ENCODE measurements around the gene NEK2. TPM values are rescaled to one million over a fixed set of nuclear protein-coding genes. Genes with fewer than 3 reads are reported as not detected.
"Not testable (repeated sequence)": the region's sequence is repeated elsewhere in the genome, so short reads cannot be mapped to it uniquely, and the experiment has no call there.

NEK2 gene
- total RNA-seq, 2 donors from 2014 or later = 9.3 to 31.2 TPM

DNA sequence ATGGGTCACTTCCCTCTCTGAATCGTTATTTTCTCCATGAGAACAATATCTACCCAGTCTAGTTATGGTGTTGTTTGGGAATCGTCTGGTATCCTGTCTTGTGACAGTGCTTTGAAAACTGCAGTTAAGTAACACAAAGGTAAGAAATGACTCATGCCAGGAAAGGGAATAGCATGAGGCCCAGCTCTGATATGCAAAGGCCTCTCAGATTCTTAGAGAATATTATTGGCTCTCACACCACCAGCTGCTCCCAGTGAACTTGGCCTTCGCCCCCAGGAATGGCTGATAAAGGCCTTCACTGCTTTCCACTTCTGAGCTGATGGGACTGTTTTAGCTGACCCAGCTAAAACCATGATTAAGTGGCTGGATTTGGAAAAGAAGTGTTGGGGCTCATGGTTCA is 27.1 kb downstream of the NEK2 start:
- no peaks in the 10 kb centered on the region for H3K36me3 ChIP-seq
- H3K4me3 ChIP-seq = no peak overlapping the region
- DNase-seq = peak; percentile 60
- TF ChIP-seq, protein P1, sequence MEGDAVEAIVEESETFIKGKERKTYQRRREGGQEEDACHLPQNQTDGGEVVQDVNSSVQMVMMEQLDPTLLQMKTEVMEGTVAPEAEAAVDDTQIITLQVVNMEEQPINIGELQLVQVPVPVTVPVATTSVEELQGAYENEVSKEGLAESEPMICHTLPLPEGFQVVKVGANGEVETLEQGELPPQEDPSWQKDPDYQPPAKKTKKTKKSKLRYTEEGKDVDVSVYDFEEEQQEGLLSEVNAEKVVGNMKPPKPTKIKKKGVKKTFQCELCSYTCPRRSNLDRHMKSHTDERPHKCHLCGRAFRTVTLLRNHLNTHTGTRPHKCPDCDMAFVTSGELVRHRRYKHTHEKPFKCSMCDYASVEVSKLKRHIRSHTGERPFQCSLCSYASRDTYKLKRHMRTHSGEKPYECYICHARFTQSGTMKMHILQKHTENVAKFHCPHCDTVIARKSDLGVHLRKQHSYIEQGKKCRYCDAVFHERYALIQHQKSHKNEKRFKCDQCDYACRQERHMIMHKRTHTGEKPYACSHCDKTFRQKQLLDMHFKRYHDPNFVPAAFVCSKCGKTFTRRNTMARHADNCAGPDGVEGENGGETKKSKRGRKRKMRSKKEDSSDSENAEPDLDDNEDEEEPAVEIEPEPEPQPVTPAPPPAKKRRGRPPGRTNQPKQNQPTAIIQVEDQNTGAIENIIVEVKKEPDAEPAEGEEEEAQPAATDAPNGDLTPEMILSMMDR (IDR thresholded peaks at IDR 0.05) = no peak
- peak overlapping the region; percentile 55 for H3K27ac ChIP-seq
- H3K4me1 ChIP-seq = no peaks in the 10 kb centered on the region
- H3K9ac ChIP-seq (ENCODE audit: low read depth in 2 of 2, low read length in 2 of 2) = no peak overlapping the region
- intact Hi-C loops (cut with DNase I) = no loop called here
- H3K27me3 ChIP-seq = no peaks in the 10 kb centered on the region
- no peaks in the 10 kb centered on the region for H3K9me3 ChIP-seq

DNA sequence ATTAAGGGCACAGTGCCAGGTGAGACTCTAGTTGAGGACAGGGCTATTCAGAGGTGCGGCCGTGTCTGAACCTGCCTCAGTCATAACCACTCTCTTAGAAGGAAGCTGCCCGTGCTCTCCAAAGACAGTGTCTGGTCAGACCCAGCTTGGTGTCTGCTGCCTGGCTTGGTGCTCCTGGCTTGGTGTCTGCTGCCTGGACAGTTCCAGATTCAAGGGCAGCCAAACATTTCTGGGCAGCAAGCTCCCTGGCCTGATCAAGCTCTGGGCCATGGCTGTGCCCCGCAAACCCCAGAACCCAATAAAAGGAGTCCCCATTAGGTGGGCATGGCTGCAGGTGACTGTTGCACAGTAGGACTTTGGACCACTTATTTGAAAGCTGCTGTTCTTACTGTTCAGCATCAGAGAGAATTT is 27.7 kb downstream of the NEK2 start:
- H3K27ac ChIP-seq = peak overlapping the region; percentile 55
- DNase-seq = peak; percentile 45
- no peaks in the 10 kb centered on the region for H3K36me3 ChIP-seq
- H3K9me3 ChIP-seq = no peaks in the 10 kb centered on the region
- no peaks in the 10 kb centered on the region for H3K4me1 ChIP-seq
- no peak overlapping the region for H3K4me3 ChIP-seq
- intact Hi-C loops (cut with DNase I) = no loop called here
- H3K27me3 ChIP-seq = no peaks in the 10 kb centered on the region
- TF ChIP-seq, protein P1 (IDR thresholded peaks at IDR 0.05) = no peak
- H3K9ac ChIP-seq (ENCODE audit: low read depth in 2 of 2, low read length in 2 of 2) = no peak overlapping the region

DNA sequence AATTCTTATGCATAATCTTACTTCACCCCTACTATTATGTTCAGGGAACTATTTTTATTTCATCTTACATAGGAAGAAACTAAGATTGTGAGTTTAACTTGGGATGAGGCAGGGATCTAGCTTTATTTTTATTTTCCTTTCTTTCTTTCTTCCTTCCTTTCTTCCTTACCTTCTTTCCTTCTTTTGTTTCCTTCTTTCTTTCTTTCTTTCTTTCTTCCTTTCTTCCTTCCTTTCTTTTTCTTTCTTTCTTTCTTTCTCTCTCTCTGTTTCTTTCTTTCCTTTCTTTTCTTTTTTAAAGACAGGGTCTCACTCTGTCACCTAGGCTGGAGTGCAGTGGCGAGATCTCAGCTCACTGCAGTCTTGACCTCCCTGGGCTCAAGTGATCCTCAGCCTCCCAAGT is 28.9 kb downstream of the NEK2 start:
- intact Hi-C loops (cut with DNase I) = no loop called here
- H3K27ac ChIP-seq = no peak overlapping the region
- TF ChIP-seq, protein P1 (IDR thresholded peaks at IDR 0.05) = no peak
- H3K4me1 ChIP-seq = no peaks in the 10 kb centered on the region
- no peak for DNase-seq
- no peak overlapping the region for H3K9ac ChIP-seq (ENCODE audit: low read depth in 2 of 2, low read length in 2 of 2)
- H3K36me3 ChIP-seq = no peaks in the 10 kb centered on the region
- no peaks in the 10 kb centered on the region for H3K27me3 ChIP-seq
- no peak overlapping the region for H3K4me3 ChIP-seq
- H3K9me3 ChIP-seq = no peaks in the 10 kb centered on the region

DNA sequence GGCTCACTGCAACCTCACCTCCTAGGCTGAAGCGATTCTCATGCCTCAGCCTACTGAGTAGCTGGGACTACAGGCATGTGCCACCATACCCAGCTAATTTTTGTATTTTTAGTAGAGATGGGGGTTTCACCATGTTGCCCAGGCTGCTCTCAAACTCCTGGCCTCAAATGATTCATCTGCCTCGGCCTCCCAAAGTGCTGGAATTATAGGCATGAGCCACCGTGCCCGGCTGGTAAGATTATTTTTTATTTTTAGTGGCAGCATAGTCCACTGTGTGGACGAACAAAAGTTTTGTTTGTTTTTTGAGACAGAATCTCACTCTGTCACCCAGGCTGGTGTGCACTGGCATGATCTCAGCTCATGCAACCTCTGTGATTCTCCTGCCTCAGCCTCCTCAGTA is 29.8 kb downstream of the NEK2 start:
- DNase-seq; intact Hi-C loops (cut with DNase I); H3K27me3 ChIP-seq; H3K9ac ChIP-seq (ENCODE audit: low read depth in 2 of 2, low read length in 2 of 2); H3K4me3 ChIP-seq; H3K9me3 ChIP-seq; H3K36me3 ChIP-seq; H3K4me1 ChIP-seq; H3K27ac ChIP-seq: not testable (repeated sequence)

DNA sequence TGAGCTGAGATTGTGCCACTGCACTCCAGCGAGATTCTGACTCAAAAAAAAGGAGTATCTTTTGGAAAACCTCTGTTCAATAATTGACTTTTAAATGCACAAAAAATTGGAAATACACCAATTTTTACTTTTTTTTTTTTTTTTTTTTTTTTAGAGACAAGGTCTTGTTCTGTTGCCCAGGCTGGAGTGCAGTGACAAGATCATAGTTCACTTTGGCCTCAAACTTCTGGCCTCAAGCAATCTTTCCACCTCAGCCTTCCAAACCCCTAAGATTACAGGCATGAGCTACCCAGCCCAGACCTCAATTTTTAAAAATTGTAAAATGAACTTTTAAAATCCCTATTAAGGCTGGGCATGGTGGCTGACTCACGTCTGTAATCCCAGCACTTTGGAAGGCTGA is 30.8 kb downstream of the NEK2 start:
- Histone ChIP-seq H3K9me3 (no peaks in the 10 kb centered on the region), H3K9ac (ENCODE audit: low read depth in 2 of 2, low read length in 2 of 2) (no peak overlapping the region), H3K4me1 (no peaks in the 10 kb centered on the region), H3K4me3 (no peak overlapping the region), H3K27ac (no peak overlapping the region), H3K36me3 (no peaks in the 10 kb centered on the region), H3K27me3 (no peaks in the 10 kb centered on the region)
- TF ChIP-seq, protein P1 (IDR thresholded peaks at IDR 0.05) = no peak
- no peak for DNase-seq
- intact Hi-C loops (cut with DNase I) = no loop called here

DNA sequence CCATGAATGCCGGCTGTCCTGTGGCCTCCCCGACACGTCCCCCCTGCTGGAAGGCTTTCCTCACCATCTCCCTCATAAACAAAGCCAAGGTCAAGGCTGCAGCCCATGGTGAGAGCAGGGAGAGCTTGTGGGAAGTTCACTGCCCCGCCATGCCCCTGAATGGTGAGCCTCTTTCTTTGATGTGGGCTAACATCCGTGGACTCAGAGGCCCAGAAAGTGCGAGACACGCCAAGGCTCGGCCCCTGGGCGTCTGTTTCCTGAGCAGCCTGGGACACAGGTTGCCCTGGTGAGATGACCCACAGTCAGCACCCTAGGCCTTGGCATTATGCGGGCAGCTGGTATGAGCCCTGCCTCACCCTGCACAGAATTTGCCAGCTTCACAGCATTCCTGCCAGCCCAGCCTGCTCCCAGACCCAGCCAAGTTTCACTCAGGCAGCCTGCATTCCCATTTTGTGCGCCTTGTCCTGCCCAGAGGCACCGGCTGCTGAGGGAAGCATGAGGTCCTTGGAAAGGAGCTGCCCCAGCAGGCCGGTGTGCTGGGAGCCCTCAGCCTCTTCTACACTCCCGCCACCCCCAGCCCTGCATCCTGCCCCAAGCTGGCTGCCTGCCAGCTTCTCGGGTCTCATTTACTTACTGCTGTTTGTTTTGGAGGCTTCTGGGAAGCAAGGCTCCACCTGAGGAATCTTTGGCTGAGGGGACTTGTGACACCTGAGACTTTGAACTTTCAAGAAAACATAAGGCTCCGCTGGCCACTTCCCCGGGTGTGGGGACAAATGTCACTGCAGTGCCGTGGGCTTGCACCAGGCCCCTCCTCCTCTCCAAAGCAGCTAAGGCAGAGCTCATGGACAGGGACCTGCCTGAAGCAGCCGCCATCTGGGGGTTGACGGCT is 31.9 kb downstream of the NEK2 start:
- peak; percentile 85 for DNase-seq
- peak overlapping the region; percentile 24 to 36 for H3K9ac ChIP-seq (ENCODE audit: low read depth in 2 of 2, low read length in 2 of 2)
- no peaks in the 10 kb centered on the region for H3K9me3 ChIP-seq
- H3K36me3 ChIP-seq = no peaks in the 10 kb centered on the region
- H3K4me1 ChIP-seq = no peaks in the 10 kb centered on the region
- no peak overlapping the region for H3K4me3 ChIP-seq
- no peaks in the 10 kb centered on the region for H3K27me3 ChIP-seq
- intact Hi-C loops (cut with DNase I) = no loop called here
- H3K27ac ChIP-seq = peak overlapping the region; percentile 48
- TF ChIP-seq, protein P1 (IDR thresholded peaks at IDR 0.05) = no peak
